ENCODE results near the gene COL20A1. TPM values are rescaled to one million over a fixed set of nuclear protein-coding genes. Genes with fewer than 3 reads are reported as not detected.

Gene COL20A1
- polyA plus RNA-seq, 2 donors = not detected

DNA sequence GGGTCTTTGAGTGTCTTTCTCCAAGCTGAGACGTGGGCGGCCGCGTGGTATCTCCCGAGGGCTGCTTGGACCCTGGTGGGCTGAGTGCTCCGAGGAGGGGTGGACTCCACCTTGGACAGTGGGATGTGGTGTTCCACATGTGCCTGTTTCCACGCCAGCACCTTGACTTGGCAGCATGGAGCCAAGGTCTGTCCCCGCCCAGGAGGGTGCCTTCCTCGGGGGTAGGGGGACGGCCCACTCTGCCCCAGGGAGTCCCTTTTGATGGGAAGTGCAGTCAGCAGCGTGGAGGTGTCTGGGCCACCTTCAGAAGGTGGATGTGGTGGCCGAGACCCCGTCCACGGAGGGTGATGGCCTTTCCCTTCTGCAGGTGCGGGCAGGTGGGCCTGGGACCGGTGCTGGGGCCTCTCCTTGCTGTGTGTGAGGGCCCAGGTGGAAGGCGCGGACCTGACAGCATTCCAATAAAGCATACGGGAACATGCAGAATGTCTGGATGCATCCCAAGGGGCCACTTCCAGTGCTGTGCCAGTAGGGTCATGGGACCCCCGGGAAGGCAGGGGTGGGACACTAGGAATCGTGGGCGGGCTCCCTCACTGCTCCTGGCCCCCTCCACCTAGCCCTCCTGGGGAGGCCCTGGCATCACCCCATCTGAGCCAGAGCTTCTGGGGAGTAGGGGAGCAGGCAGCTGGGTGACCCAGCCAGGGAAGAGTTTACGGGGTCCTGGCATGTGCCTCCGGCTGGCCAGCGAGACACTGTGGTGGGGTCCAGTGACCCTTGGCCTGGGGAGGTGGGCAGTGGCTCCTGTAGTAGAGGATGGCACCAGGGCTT, 3.5 kb upstream of the COL20A1 start:
- Histone ChIP-seq H3K36me3 (ENCODE audit: control insufficient read depth in 2 of 2, insufficient read depth in 2 of 2, low read length in 1 of 2) (peaks cover 4 to 38% of the 10 kb centered on the region in 2 donors), H3K9me3 (ENCODE audit: control insufficient read depth in 2 of 2, insufficient read depth in 1 of 2, low read depth in 1 of 2, low read length in 1 of 2) (no peaks in the 10 kb centered on the region), H3K4me1 (ENCODE audit: control insufficient read depth in 2 of 2, insufficient read depth in 2 of 2, low read length in 1 of 2) (peaks cover 0 to 2% of the 10 kb centered on the region in 2 donors), H3K27me3 (ENCODE audit: control insufficient read depth in 1 of 2, insufficient read depth in 2 of 2, low read length in 2 of 2) (no peaks in the 10 kb centered on the region), H3K4me3 (ENCODE audit: low read depth in 1 of 2, low read length in 2 of 2) (no peak overlapping the region), H3K27ac (ENCODE audit: low read depth in 2 of 2, low read length in 1 of 2) (no peak overlapping the region)
- WGBS, 2 donors = 78 to 86% methylated on average over 25 of the region's 25 CpGs

DNA sequence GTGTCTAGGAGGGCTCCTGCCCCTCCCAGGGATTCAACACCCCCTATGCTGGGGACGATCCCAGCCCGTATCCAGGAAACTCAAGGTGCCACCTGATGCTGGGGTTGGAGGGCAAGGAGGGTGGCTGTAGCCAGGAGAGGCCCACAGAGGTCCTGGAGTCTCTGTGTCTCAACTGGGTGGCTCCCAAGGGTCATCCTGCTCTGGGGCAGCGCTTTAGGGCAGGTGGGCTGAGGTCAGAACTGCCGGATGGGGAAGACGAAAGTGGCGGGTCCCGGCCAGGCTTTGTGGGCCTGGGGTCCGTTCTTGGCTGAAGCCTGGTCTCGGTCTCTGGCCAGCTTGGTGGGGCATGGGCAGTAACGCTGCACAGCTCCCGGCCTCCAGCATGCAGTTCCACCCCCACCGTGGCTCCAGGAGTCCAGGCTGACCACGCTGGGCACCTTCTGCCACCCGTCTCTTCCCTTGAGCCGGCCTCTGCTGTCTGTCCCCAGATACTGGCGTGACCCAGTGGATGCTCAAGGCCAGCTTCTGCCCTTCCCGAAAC, 2.8 kb upstream of the COL20A1 start:
- Histone ChIP-seq H3K4me1 (ENCODE audit: control insufficient read depth in 2 of 2, insufficient read depth in 2 of 2, low read length in 1 of 2) (peaks cover 0 to 2% of the 10 kb centered on the region in 2 donors), H3K27me3 (ENCODE audit: control insufficient read depth in 1 of 2, insufficient read depth in 2 of 2, low read length in 2 of 2) (no peaks in the 10 kb centered on the region), H3K27ac (ENCODE audit: low read depth in 2 of 2, low read length in 1 of 2) (no peak overlapping the region), H3K36me3 (ENCODE audit: control insufficient read depth in 2 of 2, insufficient read depth in 2 of 2, low read length in 1 of 2) (peaks cover 4 to 33% of the 10 kb centered on the region in 2 donors), H3K9me3 (ENCODE audit: control insufficient read depth in 2 of 2, insufficient read depth in 1 of 2, low read depth in 1 of 2, low read length in 1 of 2) (no peaks in the 10 kb centered on the region), H3K4me3 (ENCODE audit: low read depth in 1 of 2, low read length in 2 of 2) (no peak overlapping the region)
- WGBS, 2 donors = 79 to 82% methylated on average over 16 to 17 of the region's 17 CpGs

DNA sequence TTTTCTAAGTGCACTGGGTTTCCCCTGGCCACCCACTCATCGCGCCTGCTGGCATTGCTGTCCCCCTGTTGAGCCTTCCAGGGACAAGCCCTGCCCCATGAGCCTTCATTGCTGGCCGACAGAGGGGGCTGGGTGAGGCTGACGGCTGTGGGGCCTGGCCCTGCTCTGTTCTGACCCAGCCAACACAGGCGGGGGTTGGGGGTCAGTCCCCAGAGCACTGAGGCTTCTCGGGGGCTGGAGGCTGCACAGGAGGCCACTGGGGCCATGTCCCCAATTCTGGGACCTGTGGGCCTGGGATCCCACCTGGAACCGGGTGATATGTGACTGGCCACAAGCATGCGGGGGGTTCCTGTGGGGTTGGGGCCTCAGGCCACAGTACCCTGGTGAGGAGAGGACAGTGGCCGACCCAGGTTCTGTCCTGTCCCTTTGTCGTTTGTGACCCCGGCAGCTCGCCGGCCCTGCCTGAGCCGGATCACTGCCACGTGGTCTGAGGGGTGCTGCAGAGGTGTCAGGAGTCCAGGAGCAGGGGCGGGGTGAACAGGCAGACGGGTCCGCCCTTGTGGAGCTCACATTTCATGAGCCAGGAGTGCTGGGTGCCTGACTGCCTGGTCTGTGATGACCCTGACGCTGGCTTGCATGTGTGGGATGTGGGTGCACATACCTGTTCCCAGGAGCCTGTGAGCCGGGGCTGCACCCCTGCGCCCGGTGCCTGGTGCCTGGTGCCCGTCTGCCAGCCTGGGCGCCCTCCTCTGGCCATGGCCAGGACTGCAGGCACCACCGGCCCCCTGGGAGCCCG, 2.1 kb upstream of the COL20A1 start:
- Histone ChIP-seq H3K9me3 (ENCODE audit: control insufficient read depth in 2 of 2, insufficient read depth in 1 of 2, low read depth in 1 of 2, low read length in 1 of 2) (no peaks in the 10 kb centered on the region), H3K4me1 (ENCODE audit: control insufficient read depth in 2 of 2, insufficient read depth in 2 of 2, low read length in 1 of 2) (peaks cover 0 to 2% of the 10 kb centered on the region in 2 donors), H3K36me3 (ENCODE audit: control insufficient read depth in 2 of 2, insufficient read depth in 2 of 2, low read length in 1 of 2) (peaks cover 0 to 28% of the 10 kb centered on the region in 2 donors), H3K27me3 (ENCODE audit: control insufficient read depth in 1 of 2, insufficient read depth in 2 of 2, low read length in 2 of 2) (no peaks in the 10 kb centered on the region), H3K4me3 (ENCODE audit: low read depth in 1 of 2, low read length in 2 of 2) (no peak overlapping the region), H3K27ac (ENCODE audit: low read depth in 2 of 2, low read length in 1 of 2) (no peak overlapping the region)
- 28 to 33% methylated on average over 26 of the region's 26 CpGs for WGBS, 2 donors

DNA sequence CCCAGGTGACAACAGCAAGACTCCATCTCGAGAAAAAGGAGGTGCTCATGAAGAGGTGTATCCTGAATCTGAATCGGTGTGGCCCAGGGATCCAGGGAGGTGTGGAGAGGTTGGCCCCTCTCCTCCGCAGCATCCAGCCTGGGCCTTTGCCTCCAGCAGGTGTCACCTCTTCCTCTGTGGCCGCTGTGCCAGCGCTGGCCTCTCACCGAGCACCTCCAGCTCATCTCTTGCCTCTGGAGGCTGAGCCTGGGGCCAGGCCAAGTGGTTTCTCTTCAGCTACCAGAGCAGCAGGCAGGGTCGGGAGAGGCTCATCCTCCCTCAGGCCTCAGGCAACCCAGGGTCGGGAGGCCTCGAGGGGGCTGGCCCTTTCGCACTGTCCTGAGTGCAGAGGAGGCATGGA, 1.2 kb upstream of the COL20A1 start:
- no peaks in the 10 kb centered on the region for H3K9me3 ChIP-seq (ENCODE audit: control insufficient read depth in 2 of 2, insufficient read depth in 1 of 2, low read depth in 1 of 2, low read length in 1 of 2)
- H3K27ac ChIP-seq (ENCODE audit: low read depth in 2 of 2, low read length in 1 of 2) = no peak overlapping the region
- WGBS, 2 donors = 73 to 75% methylated on average over 10 of the region's 10 CpGs
- H3K36me3 ChIP-seq (ENCODE audit: control insufficient read depth in 2 of 2, insufficient read depth in 2 of 2, low read length in 1 of 2) = peaks cover 0 to 21% of the 10 kb centered on the region in 2 donors
- H3K4me1 ChIP-seq (ENCODE audit: control insufficient read depth in 2 of 2, insufficient read depth in 2 of 2, low read length in 1 of 2) = peaks cover 0 to 2% of the 10 kb centered on the region in 2 donors
- H3K4me3 ChIP-seq (ENCODE audit: low read depth in 1 of 2, low read length in 2 of 2) = no peak overlapping the region
- no peaks in the 10 kb centered on the region for H3K27me3 ChIP-seq (ENCODE audit: control insufficient read depth in 1 of 2, insufficient read depth in 2 of 2, low read length in 2 of 2)

DNA sequence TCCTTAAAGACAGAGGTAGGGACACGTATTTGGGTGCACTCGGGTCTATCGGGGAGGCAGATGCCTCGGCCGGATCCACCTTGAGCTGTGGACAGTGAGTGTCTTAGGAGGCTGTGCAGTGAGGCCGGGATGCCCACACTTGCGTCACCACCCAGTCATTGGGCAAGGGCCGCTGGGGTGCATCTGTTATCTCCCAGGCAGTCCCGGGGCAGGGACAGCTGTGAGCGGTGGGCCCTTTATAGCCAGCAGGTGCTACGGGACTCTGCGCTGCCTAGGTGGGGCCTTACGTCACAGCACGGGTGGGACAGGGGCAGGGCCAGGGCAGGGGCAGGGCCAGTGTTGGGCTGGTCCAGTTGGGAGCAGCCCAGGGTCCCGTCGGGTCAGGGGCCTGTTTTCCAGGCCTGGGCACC, 689 bp upstream of the COL20A1 start:
- Histone ChIP-seq H3K4me1 (ENCODE audit: control insufficient read depth in 2 of 2, insufficient read depth in 2 of 2, low read length in 1 of 2) (peaks cover 0 to 2% of the 10 kb centered on the region in 2 donors), H3K27ac (ENCODE audit: low read depth in 2 of 2, low read length in 1 of 2) (no peak overlapping the region), H3K27me3 (ENCODE audit: control insufficient read depth in 1 of 2, insufficient read depth in 2 of 2, low read length in 2 of 2) (no peaks in the 10 kb centered on the region), H3K9me3 (ENCODE audit: control insufficient read depth in 2 of 2, insufficient read depth in 1 of 2, low read depth in 1 of 2, low read length in 1 of 2) (no peaks in the 10 kb centered on the region), H3K4me3 (ENCODE audit: low read depth in 1 of 2, low read length in 2 of 2) (no peak overlapping the region), H3K36me3 (ENCODE audit: control insufficient read depth in 2 of 2, insufficient read depth in 2 of 2, low read length in 1 of 2) (peaks cover 0 to 20% of the 10 kb centered on the region in 2 donors)
- WGBS, 2 donors = 65 to 75% methylated on average over 16 of the region's 16 CpGs

DNA sequence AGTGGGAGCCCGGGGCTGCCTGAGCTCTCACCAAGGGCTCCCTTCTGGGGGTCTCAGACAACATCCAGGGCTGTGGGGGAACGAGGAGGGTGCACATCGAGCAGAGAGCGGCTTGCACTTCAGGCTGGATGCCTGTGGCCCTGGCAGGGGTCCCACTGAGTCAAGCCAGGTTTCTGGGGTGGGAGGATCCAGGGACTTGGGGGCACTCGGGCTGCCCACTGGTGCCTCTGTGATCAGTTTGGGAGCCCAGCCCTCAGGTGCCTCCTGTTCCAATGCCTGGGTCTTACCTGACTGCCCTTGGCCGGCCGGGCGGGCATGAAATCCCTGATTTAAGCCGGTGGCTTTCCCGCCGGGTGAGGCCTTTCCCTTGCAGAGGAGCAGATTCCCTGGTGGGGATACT, 470 bp downstream of the COL20A1 start:
- no peaks in the 10 kb centered on the region for H3K9me3 ChIP-seq (ENCODE audit: control insufficient read depth in 2 of 2, insufficient read depth in 1 of 2, low read depth in 1 of 2, low read length in 1 of 2)
- no peaks in the 10 kb centered on the region for H3K27me3 ChIP-seq (ENCODE audit: control insufficient read depth in 1 of 2, insufficient read depth in 2 of 2, low read length in 2 of 2)
- H3K27ac ChIP-seq (ENCODE audit: low read depth in 2 of 2, low read length in 1 of 2) = no peak overlapping the region
- no peak overlapping the region for H3K4me3 ChIP-seq (ENCODE audit: low read depth in 1 of 2, low read length in 2 of 2)
- H3K36me3 ChIP-seq (ENCODE audit: control insufficient read depth in 2 of 2, insufficient read depth in 2 of 2, low read length in 1 of 2) = peaks cover 0 to 10% of the 10 kb centered on the region in 2 donors
- peaks cover 0 to 2% of the 10 kb centered on the region in 2 donors for H3K4me1 ChIP-seq (ENCODE audit: control insufficient read depth in 2 of 2, insufficient read depth in 2 of 2, low read length in 1 of 2)
- 50 to 54% methylated on average over 11 of the region's 11 CpGs for WGBS, 2 donors

DNA sequence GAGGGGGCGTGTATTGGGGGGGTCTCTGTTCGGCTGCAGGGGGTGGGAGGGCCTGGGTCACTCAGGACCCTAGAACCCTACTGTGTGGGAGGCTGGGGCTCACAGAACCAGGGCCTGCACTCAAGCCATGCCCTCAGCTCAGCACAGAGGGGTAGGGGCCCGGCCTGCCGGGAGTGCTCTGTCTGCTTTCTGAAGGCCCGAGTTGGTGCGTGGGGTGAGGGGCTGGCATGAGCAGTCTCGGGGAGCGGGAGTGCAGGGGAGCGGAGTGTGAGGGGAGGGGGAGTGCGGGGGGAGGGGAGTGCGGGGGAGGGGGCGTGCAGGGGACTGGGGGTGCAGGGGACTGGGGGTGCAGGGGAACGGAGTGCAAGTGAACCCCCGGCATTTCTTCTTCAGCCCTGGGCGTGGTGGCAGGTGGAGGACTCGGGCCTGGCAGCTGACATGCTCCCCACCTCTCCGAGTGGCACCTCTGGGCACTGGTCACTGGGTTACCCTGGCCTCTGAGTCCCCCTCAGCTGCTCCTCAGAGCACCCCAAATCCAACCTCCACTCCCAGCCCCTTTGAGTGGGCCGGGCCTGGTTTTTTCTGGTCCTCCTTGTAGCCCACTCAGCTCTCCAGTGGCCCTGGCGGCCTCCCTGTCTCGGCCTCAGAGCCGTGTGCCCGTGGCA, 1.0 kb downstream of the COL20A1 start:
- no peaks in the 10 kb centered on the region for H3K9me3 ChIP-seq (ENCODE audit: control insufficient read depth in 2 of 2, insufficient read depth in 1 of 2, low read depth in 1 of 2, low read length in 1 of 2)
- peaks cover 0 to 4% of the 10 kb centered on the region in 2 donors for H3K36me3 ChIP-seq (ENCODE audit: control insufficient read depth in 2 of 2, insufficient read depth in 2 of 2, low read length in 1 of 2)
- peaks cover 0 to 2% of the 10 kb centered on the region in 2 donors for H3K4me1 ChIP-seq (ENCODE audit: control insufficient read depth in 2 of 2, insufficient read depth in 2 of 2, low read length in 1 of 2)
- no peak overlapping the region for H3K4me3 ChIP-seq (ENCODE audit: low read depth in 1 of 2, low read length in 2 of 2)
- no peaks in the 10 kb centered on the region for H3K27me3 ChIP-seq (ENCODE audit: control insufficient read depth in 1 of 2, insufficient read depth in 2 of 2, low read length in 2 of 2)
- no peak overlapping the region for H3K27ac ChIP-seq (ENCODE audit: low read depth in 2 of 2, low read length in 1 of 2)
- 51 to 60% methylated on average over 16 to 20 of the region's 22 CpGs for WGBS, 2 donors

DNA sequence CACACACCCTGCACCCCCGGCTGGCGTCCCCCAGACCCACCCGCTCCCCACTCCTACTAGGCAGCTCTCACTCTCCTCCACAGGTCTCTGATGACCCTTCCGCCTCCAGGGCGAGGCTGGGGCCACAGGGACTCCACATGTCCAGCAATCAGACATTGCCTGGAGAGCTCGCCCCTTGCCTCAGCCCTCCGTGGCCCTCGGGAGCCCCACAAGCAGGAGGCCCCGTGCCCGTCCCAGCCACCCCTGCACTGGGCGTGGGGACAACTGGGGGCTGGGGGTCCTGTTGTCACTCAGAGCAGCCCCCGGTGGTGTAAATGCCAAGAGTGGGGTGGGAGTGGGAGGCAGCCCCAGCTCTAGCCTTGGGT, 1.5 kb downstream of the COL20A1 start:
- WGBS, 2 donors = 80 to 84% methylated on average over 12 of the region's 12 CpGs
- no peaks in the 10 kb centered on the region for H3K9me3 ChIP-seq (ENCODE audit: control insufficient read depth in 2 of 2, insufficient read depth in 1 of 2, low read depth in 1 of 2, low read length in 1 of 2)
- H3K4me3 ChIP-seq (ENCODE audit: low read depth in 1 of 2, low read length in 2 of 2) = no peak overlapping the region
- peaks cover 0 to 2% of the 10 kb centered on the region in 2 donors for H3K4me1 ChIP-seq (ENCODE audit: control insufficient read depth in 2 of 2, insufficient read depth in 2 of 2, low read length in 1 of 2)
- no peak overlapping the region for H3K27ac ChIP-seq (ENCODE audit: low read depth in 2 of 2, low read length in 1 of 2)
- no peaks in the 10 kb centered on the region for H3K27me3 ChIP-seq (ENCODE audit: control insufficient read depth in 1 of 2, insufficient read depth in 2 of 2, low read length in 2 of 2)
- H3K36me3 ChIP-seq (ENCODE audit: control insufficient read depth in 2 of 2, insufficient read depth in 2 of 2, low read length in 1 of 2) = no peaks in the 10 kb centered on the region

DNA sequence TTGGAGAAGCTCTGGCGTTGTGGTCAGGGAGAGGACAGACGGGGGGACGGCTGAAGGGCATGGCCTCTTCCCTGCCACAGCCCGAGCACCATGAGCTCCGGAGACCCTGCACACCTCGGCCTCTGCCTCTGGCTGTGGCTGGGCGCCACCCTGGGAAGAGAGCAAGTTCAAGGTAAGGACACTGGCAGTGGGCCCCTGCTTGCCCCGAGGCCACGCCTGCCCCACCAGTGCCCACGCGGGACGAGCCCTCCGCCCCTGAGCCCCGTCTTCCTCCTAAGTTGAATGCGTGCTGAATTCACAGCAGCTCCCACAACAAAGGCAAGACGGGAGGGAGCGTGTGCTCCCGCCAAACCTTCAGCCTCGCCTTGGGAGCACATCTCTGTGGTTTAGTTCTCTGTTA, 2.0 kb downstream of the COL20A1 start:
- no peak overlapping the region for H3K27ac ChIP-seq (ENCODE audit: low read depth in 2 of 2, low read length in 1 of 2)
- no peaks in the 10 kb centered on the region for H3K9me3 ChIP-seq (ENCODE audit: control insufficient read depth in 2 of 2, insufficient read depth in 1 of 2, low read depth in 1 of 2, low read length in 1 of 2)
- H3K36me3 ChIP-seq (ENCODE audit: control insufficient read depth in 2 of 2, insufficient read depth in 2 of 2, low read length in 1 of 2) = no peaks in the 10 kb centered on the region
- WGBS, 2 donors = 27 to 28% methylated on average over 18 to 19 of the region's 19 CpGs
- H3K4me1 ChIP-seq (ENCODE audit: control insufficient read depth in 2 of 2, insufficient read depth in 2 of 2, low read length in 1 of 2) = peaks cover 0 to 2% of the 10 kb centered on the region in 2 donors
- no peaks in the 10 kb centered on the region for H3K27me3 ChIP-seq (ENCODE audit: control insufficient read depth in 1 of 2, insufficient read depth in 2 of 2, low read length in 2 of 2)
- H3K4me3 ChIP-seq (ENCODE audit: low read depth in 1 of 2, low read length in 2 of 2) = no peak overlapping the region

All from esophagus (tissue), 2 donors.